RWPE1 (cell line): ENCODE results near the gene PRRG1.
"Not testable (repeated sequence)": the region's sequence is repeated elsewhere in the genome, so short reads cannot be mapped to it uniquely, and the experiment has no call there.

Experiments
- CTCF ChIA-PET: fragments of 350-600 bp; sonication (Branson Sonifier 250); formaldehyde crosslinking; extraction: SDS; loops from one replicate; lab custom pipeline; 2021; lab: Yijun Ruan, JAX
- POLR2A ChIA-PET: fragments of 400-600 bp; formaldehyde crosslinking; extraction: SDS; loops from one replicate; lab custom pipeline; 2020; ENCODE audit warnings: antibody characterized with exemption; ENCODE audit not compliant: low non-redundant PET; lab: Yijun Ruan, JAX
- DNase-seq: peaks from one replicate; pipeline ENCODE4 v3.0.0; 2012; ENCODE audit warnings: low spot score
- H3K27ac ChIP-seq: fragments of 450-650 bp; 2 replicates; pipeline ENCODE4 v1.5.1; 2017
- CTCF ChIP-seq: fragments of 450-650 bp; conservative IDR thresholded peaks from 2 replicates; pipeline ENCODE4 v1.5.1; 2017; ENCODE audit warnings: low read depth, mild to moderate bottlenecking

PRRG1 gene

DNA sequence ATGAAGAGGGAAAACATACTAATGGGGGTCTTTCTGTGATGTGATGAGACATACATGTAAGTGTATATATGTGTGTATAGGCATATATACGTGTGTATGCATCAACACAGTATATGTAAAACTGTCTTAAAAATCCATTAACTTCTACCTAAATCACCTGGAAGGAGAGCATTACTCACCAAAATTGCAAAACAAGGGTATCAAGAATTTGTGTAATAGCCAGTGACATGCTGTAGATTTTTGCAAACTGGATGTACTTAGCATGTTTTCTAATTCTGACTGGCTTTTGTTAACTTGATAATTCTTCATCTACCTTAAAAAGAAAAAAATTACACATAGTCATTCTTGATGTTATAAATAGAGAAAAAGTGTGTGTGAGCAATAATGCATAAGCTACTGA lies 104.7 kb downstream of the PRRG1 start:
- DNase-seq: peak; percentile 6
- POLR2A ChIA-PET: no interaction called here
- CTCF ChIA-PET: no interaction called here
- TF ChIP-seq CTCF: no peak
- no peak overlapping the region for H3K27ac ChIP-seq

GRCh38 chrX:37454537-37455285 lies 105.5 kb downstream of the PRRG1 start:
- DNase-seq: peak; percentile 67
- POLR2A ChIA-PET: interaction anchor here (0.6 kb wide), 1 partner anchor 50 kb away, joined by 3 read pairs; no protein-coding TSS in a partner anchor

DNA sequence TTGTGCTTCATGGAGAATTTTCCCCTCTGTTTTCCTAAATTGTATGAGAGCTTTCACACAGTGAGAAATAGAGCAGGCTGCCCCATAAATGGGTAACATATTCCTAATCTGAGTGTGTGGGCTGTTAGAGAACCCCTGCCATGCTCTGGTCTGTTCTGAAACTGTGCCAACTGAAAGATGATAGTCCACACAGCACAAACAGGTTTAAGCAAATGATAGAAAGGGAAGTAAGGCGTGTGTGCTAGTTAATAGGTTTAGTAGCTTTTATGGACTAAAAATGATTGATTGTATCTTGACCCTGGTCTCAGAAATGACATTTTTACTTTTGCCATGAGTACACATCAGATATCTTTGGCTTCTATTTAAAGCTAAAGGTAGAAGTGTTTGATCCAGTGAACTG lies 106.2 kb downstream of the PRRG1 start:
- ChIA-PET POLR2A (no interaction called here), CTCF (no interaction called here)
- TF ChIP-seq CTCF: no peak
- no peak for DNase-seq
- H3K27ac ChIP-seq: no peak overlapping the region

More at GRCh38 chrX:37454537-37455285, 105.5 kb downstream of the PRRG1 start:
- no peak for TF ChIP-seq CTCF
- CTCF ChIA-PET: no interaction called here
- no peak overlapping the region for H3K27ac ChIP-seq

- DNase-seq: peak; percentile 14
- H3K27ac ChIP-seq, CTCF ChIA-PET, POLR2A ChIA-PET: not testable (repeated sequence)
Measured at GRCh38 chrX:37460285-37460684, 111.1 kb downstream of the PRRG1 start.

- CTCF ChIA-PET: no interaction called here
- DNase-seq: no peak
- POLR2A ChIA-PET: no interaction called here
- H3K27ac ChIP-seq: no peak overlapping the region
- TF ChIP-seq CTCF: no peak
Measured at GRCh38 chrX:37462346-37462745, 113.2 kb downstream of the PRRG1 start.

GRCh38 chrX:37468124-37468739 lies 119.1 kb downstream of the PRRG1 start:
- ChIA-PET POLR2A (no interaction called here), CTCF (no interaction called here)
- H3K27ac ChIP-seq: no peak overlapping the region
- TF ChIP-seq CTCF: no peak
- DNase-seq: no peak

DNA sequence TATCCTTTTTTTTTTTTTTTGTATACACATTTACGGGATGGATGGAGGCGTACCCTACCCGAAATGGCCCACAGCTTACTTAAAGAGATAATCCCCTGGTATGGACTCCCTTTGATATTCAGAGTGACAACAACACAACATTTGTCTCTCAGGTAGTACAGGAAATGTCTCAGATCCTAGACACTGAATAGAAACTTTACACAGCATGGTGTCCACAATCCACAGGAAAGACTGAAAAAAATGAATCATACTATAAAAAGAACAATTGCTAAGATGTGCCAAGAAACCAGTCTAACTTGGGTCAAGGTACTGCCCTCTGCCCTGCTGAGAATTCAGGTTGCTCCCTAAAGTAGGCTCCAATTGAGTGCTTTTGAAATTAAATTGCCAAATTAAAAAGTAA lies 121.5 kb downstream of the PRRG1 start:
- no peak overlapping the region for H3K27ac ChIP-seq
- ChIA-PET CTCF (no interaction called here), POLR2A (no interaction called here)
- DNase-seq: no peak
- TF ChIP-seq CTCF: no peak
